Esophagus squamous epithelium (tissue), 5 donors: ENCODE results near the gene MOB2. TPM values are rescaled to one million over a fixed set of nuclear protein-coding genes. Genes with fewer than 3 reads are reported as not detected.

Source experiments
- DNase-seq: peaks from one replicate; lab custom pipeline; 2025; lab: John Stamatoyannopoulos, UW
- H3K27ac ChIP-seq, 4 donors: fragments of 200-600 bp; sonication (generic); one replicate each; pipeline ENCODE4 v1.5.1; 2016 to 2019; ENCODE audit warnings: mild to moderate bottlenecking in 1 of 4
- H3K27me3 ChIP-seq, 4 donors: fragments of 200-600 bp; sonication (generic); 1 replicate in 3 of 4; 2 replicates in 1 of 4; pipeline versions ENCODE4 v1.5.1 to v1.6.0; 2017 to 2021; ENCODE audit warnings: antibody characterized with exemption in 1 of 4
- H3K36me3 ChIP-seq, 3 donors: fragments of 200-600 bp; sonication (generic); one replicate each; pipeline ENCODE4 v1.5.1; 2016 to 2019
- H3K4me1 ChIP-seq, 3 donors: fragments of 200-600 bp; sonication (generic); one replicate each; pipeline ENCODE4 v1.5.1; 2017 to 2019
- H3K4me3 ChIP-seq, 4 donors: fragments of 200-600 bp; sonication (generic); 1 replicate in 3 of 4; 2 replicates in 1 of 4; pipeline ENCODE4 v1.5.1; 2016 to 2019; ENCODE audit warnings: mild to moderate bottlenecking in 2 of 4, moderate library complexity in 1 of 4
- H3K9me3 ChIP-seq, 3 donors: fragments of 200-600 bp; sonication (generic); one replicate each; pipeline ENCODE4 v1.5.1; 2016 to 2019
- POLR2A ChIP-seq, 4 donors: fragments of 450-650 bp; IDR thresholded peaks; one replicate each; pipeline ENCODE4 v1.6.1; 2017; ENCODE audit warnings: antibody characterized with exemption in 4 of 4, mild to moderate bottlenecking in 4 of 4, moderate library complexity in 3 of 4
- WGBS, 2 donors: methylation state at CpG; one replicate each; pipeline ENCODE4 v1.1.5; 2018; 5-methylcytosine and 5-hydroxymethylcytosine counted together
- intact Hi-C: fragments of 100-400 bp; cut with DNase I; formaldehyde crosslinking; loops from one replicate; pipeline ENCODE4 v1.15.0; 2022
- total RNA-seq, 4 donors: library from RNA; depleted of rRNA; stranded (reverse); fragments of >200 nt; gene quantifications; one replicate each; pipeline ENCODE4 v1.1.0, GENCODE V29; 2016
- TF ChIP-seq, protein P1 (sequence below), 6 experiments: fragments of 450-650 bp in 4 of 6; fragments of 200-600 bp in 2 of 6; sonication (generic) in 2 of 6; IDR thresholded peaks; one replicate each; pipeline ENCODE4 v1.5.1; 2016 to 2019; ENCODE audit warnings: antibody characterized with exemption in 6 of 6, mild to moderate bottlenecking in 4 of 6, moderate library complexity in 4 of 6
- donor health status: DM: yes; HTN: yes; CAD: no.

The MOB2 gene
- total RNA-seq, 4 donors from 2014 or later: 21.5 to 45.0 (median 30.1) TPM

DNA sequence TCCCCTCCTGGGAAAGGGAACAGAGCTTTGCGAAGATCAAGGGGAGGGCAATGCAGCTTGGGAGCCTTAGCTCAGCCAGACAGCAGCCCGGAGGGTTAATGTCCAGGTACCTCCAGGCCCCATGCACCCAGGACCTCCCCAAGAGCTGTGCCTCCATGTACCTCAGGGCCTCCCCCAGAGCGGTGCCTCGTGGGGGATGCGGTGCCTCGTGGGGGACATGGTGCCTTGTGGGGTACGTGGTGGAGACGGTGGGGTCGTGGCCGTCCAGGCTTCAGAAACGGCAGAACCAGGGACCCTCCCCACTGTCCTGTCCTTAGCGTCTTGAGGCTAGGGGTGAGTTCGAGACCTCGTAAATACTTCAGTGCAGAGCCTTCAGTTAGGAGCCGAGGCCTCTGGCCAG, 63.6 kb downstream of the MOB2 start:
- TF ChIP-seq, protein P1, sequence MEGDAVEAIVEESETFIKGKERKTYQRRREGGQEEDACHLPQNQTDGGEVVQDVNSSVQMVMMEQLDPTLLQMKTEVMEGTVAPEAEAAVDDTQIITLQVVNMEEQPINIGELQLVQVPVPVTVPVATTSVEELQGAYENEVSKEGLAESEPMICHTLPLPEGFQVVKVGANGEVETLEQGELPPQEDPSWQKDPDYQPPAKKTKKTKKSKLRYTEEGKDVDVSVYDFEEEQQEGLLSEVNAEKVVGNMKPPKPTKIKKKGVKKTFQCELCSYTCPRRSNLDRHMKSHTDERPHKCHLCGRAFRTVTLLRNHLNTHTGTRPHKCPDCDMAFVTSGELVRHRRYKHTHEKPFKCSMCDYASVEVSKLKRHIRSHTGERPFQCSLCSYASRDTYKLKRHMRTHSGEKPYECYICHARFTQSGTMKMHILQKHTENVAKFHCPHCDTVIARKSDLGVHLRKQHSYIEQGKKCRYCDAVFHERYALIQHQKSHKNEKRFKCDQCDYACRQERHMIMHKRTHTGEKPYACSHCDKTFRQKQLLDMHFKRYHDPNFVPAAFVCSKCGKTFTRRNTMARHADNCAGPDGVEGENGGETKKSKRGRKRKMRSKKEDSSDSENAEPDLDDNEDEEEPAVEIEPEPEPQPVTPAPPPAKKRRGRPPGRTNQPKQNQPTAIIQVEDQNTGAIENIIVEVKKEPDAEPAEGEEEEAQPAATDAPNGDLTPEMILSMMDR (IDR thresholded peaks at IDR 0.05): no peak
- TF ChIP-seq POLR2A (IDR thresholded peaks at IDR 0.05): no peak
- H3K4me3 ChIP-seq: no peak overlapping the region
- peaks cover 0 to 51% (median 2%) of the 10 kb centered on the region in 4 donors for H3K27me3 ChIP-seq
- no peak for DNase-seq
- peaks cover 0 to 24% (median 23%) of the 10 kb centered on the region in 3 donors for H3K9me3 ChIP-seq
- no CpG with 5 or more reads among the region's 15 CpGs for WGBS, 2 donors
- intact Hi-C loops: no loop called here
- no peak overlapping the region for H3K27ac ChIP-seq
- H3K4me1 ChIP-seq: no peaks in the 10 kb centered on the region
- no peaks in the 10 kb centered on the region for H3K36me3 ChIP-seq

- peaks cover 0 to 28% (median 27%) of the 10 kb centered on the region in 3 donors for H3K9me3 ChIP-seq
- no peaks in the 10 kb centered on the region for H3K36me3 ChIP-seq
- 75% methylated on average over 4 of the region's 9 CpGs; no CpG with 5 or more reads in 1 of the 2 donors for WGBS, 2 donors
- intact Hi-C loops: no loop called here
- peaks cover 0 to 48% (median 2%) of the 10 kb centered on the region in 4 donors for H3K27me3 ChIP-seq
- H3K27ac ChIP-seq: no peak overlapping the region
- H3K4me1 ChIP-seq: no peaks in the 10 kb centered on the region
- no peak overlapping the region for H3K4me3 ChIP-seq
- no peak for DNase-seq
- TF ChIP-seq POLR2A (IDR thresholded peaks at IDR 0.05): no peak
- TF ChIP-seq, protein P1 (IDR thresholded peaks at IDR 0.05): no peak
These were observed 64.1 kb downstream of the MOB2 start for GRCh38 chr11:1422481-1422880.

DNA sequence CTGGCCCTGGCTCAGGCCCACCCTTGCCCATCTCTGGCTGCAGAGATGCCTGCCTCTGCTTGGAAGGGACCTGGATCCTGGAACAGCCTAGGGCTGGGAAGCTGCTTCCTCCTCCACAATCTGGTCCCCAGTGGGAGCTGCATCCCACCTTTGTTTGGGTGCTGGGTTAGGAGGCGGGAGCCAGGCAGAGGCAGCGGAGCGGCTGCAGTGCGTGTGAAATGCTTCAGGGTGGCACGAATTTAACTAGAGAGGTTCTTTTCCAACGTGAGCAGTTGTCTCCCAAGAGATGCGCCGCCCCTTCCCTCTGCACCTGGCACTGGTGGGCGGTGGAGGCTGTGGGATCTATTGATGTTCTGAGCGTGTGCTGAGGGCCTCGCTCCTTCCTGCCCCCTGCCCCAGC, 65.3 kb downstream of the MOB2 start:
- H3K4me3 ChIP-seq: no peak overlapping the region
- no peaks in the 10 kb centered on the region for H3K36me3 ChIP-seq
- H3K27me3 ChIP-seq: peaks cover 0 to 36% (median 2%) of the 10 kb centered on the region in 4 donors
- no peak for TF ChIP-seq POLR2A (IDR thresholded peaks at IDR 0.05)
- TF ChIP-seq, protein P1 (IDR thresholded peaks at IDR 0.05): no peak
- H3K27ac ChIP-seq: no peak overlapping the region
- intact Hi-C loops: no loop called here
- no peak for DNase-seq
- H3K9me3 ChIP-seq: peaks cover 0 to 40% (median 36%) of the 10 kb centered on the region in 3 donors
- no peaks in the 10 kb centered on the region for H3K4me1 ChIP-seq
- no CpG with 5 or more reads among the region's 11 CpGs for WGBS, 2 donors

GRCh38 chr11:1419811-1420210, 66.8 kb downstream of the MOB2 start:
- WGBS, 2 donors: 91 to 92% methylated on average over 11 to 14 of the region's 17 CpGs
- DNase-seq: no peak
- Histone ChIP-seq H3K4me1 (no peaks in the 10 kb centered on the region), H3K36me3 (no peaks in the 10 kb centered on the region), H3K9me3 (peaks cover 0 to 52% (median 36%) of the 10 kb centered on the region in 3 donors), H3K27me3 (peaks cover 0 to 23% (median 2%) of the 10 kb centered on the region in 4 donors), H3K4me3 (no peak overlapping the region), H3K27ac (no peak overlapping the region)
- TF ChIP-seq POLR2A (IDR thresholded peaks at IDR 0.05): no peak
- TF ChIP-seq, protein P1 (IDR thresholded peaks at IDR 0.05): no peak
- intact Hi-C loops: no loop called here

Other genes starting within 250 kb of the MOB2 start
- gene TOLLIP, start 177.1 kb downstream of the MOB2 start, total RNA-seq: 100 to 1,000 TPM in 1 of 4 donors, 10 to 100 TPM in 3; 53.0 to 106 (median 63.6) TPM
- 1 to 10 TPM in 1 of 4 donors, under 1 TPM in 2, not detected in 1; 0.23 to 1.3 (median 0.35) TPM for gene BRSK2, start 96.8 kb downstream of the MOB2 start, total RNA-seq
- gene DUSP8, start 85.5 kb upstream of the MOB2 start, total RNA-seq: 1 to 10 TPM in 2 of 4 donors, under 1 TPM in 2; 0.12 to 1.3 (median 0.64) TPM
- gene KRTAP5-1, start 98.5 kb upstream of the MOB2 start, total RNA-seq: not detected
- gene KRTAP5-2, start 111.5 kb upstream of the MOB2 start, total RNA-seq: not detected
- gene KRTAP5-3, start 121.7 kb upstream of the MOB2 start, total RNA-seq: not detected
- not detected for gene KRTAP5-4, start 135.4 kb upstream of the MOB2 start, total RNA-seq
- gene KRTAP5-5, start 143.0 kb upstream of the MOB2 start, total RNA-seq: not detected
- gene KRTAP5-6, start 210.4 kb upstream of the MOB2 start, total RNA-seq: not detected